GM12872 (cell line): ENCODE data around the gene PPP1R10.

Experiments
- CTCF ChIP-seq: IDR thresholded peaks from 3 replicates; pipeline ENCODE4 v1.5.1; 2011; ENCODE audit warnings: low read depth, mild to moderate bottlenecking, low read length, moderate library complexity; ENCODE audit not compliant: insufficient read depth

PPP1R10 gene

DNA sequence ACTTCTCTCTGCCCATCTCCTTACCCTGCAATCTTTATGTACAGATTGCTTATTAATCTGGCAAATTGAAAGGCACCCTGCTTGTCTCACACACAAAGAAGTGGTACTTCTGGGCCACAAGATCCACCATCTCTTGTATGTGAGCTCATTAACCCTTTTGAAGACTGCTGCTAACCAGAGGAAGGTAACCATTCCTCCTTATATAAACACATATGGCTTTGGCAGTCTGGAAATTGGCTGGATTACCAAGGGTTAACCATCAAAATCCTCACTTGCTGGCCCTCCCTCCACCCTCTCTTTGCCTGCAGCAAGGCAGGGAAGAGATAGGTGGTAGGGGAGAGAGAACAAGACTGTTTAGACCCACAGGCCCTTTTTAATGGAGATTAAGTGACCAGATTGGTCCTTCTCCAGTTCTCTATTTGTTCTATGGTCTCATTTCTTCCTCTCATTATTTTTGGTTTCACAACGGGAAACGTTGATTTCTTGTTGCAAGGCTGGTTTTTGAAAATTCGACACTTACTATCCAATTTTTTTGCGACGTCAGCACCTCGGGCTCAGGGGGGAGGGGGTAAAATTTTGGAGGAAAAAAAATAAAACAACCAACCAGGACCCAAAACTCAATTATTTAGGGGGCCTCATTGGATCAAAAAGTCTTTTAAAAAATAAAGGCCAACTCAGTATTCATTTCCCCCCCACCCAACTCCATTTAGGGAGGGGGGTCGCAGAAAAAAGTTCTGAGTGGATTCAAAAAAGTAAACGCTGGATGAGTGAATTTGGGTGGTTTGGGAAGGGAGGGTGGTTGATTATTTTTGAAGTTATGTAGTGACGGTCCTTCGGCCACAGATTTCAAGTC lies 859 bp downstream of the PPP1R10 start:
- no peak for TF ChIP-seq CTCF

GRCh38 chr6:30615219-30615957 lies 1.7 kb downstream of the PPP1R10 start:
- no peak for TF ChIP-seq CTCF

DNA sequence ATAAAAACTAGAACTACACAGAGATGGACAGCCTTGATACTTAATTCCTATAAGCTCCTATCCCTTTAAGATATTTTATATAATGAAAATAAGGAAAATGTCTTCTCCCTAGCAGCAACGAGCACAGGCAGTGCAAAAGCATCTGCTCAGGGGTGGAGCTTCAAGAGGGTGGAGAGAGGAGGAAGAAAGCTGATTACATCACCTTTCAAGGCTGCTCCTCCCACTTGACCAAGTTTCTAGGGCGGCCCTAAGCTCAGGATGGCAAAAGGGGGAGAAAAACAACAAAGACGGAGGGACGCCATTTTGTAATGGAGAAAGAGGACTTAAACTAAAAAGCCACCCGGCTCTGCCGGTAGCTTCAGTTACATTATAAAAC lies 2.2 kb downstream of the PPP1R10 start:
- no peak for TF ChIP-seq CTCF

- no peak for TF ChIP-seq CTCF
These were observed 2.8 kb downstream of the PPP1R10 start for GRCh38 chr6:30614044-30614842.

DNA sequence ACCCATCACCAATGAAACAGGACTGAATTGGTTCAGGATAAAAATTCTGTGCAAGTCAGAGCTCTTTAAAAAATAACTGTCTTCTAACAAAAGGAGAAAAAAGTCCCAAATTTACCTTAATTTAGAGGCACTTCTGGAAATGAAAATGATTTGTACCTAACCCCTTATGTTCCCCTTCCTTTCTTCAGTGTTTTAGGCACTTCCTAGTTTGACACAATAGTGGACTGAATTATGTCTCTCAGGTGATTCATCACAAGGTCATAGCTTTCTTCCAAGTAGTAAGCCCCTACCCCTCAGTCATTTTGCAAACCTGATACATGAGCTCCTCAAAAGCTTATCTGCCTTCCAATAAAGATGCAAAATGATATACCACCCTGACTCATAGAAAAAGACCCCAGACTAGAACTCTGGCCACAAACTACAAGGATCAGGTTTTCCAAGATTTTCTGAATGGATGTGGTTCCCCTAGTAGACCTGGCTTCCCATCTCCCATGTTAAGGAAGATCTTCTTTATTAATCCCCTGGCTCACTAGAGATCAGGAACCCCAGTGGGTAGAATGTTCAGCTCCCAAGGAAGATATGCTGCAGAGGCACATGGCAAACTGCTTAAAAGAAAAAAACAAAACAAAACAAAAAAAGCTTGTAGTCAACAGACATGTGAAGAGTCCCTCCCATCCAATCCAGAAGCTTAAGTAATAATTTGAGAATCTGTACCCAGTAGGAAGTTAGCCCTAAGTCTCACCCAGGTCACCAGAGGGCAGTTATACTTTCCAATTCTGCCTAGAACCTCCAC lies 3.6 kb downstream of the PPP1R10 start:
- TF ChIP-seq CTCF = no peak

GRCh38 chr6:30612687-30613248 lies 4.3 kb downstream of the PPP1R10 start:
- TF ChIP-seq CTCF = no peak
